ENCODE measurements around the gene TARS2.
A peak's percentile ranks its signal among the peaks of the same experiment; 100 is the strongest.

TARS2 gene

GRCh38 chr1:150484861-150485260, 2.4 kb upstream of the TARS2 start:
- no peak overlapping the region for H3K27ac ChIP-seq
- DNase-seq (ENCODE audit: low read depth, low spot score): no peak
- H3K9me3 ChIP-seq (ENCODE audit: low read depth, low read length): no peaks in the 10 kb centered on the region
- no peak overlapping the region for H3K9ac ChIP-seq (ENCODE audit: insufficient read length)
- TF ChIP-seq EZH2 (IDR thresholded peaks at IDR 0.05): no peak
- TF ChIP-seq FOXP2 (optimal IDR thresholded peaks at IDR 0.05; ENCODE audit: control extremely low read depth, extremely low read length, insufficient read depth): no peak
- TF ChIP-seq POLR2AphosphoS5 (IDR thresholded peaks at IDR 0.05; ENCODE audit: borderline replicate concordance, low read depth, low read length): no peak
- H3K36me3 ChIP-seq (ENCODE audit: insufficient read depth, low read length): peaks cover 9% of the 10 kb centered on the region
- H3K4me3 ChIP-seq: no peak overlapping the region

GRCh38 chr1:150487763-150488115, 520 bp downstream of the TARS2 start:
- DNase-seq (ENCODE audit: low read depth, low spot score): no peak
- no peak for TF ChIP-seq FOXP2 (optimal IDR thresholded peaks at IDR 0.05; ENCODE audit: control extremely low read depth, extremely low read length, insufficient read depth)
- TF ChIP-seq EZH2 (IDR thresholded peaks at IDR 0.05): no peak
- TF ChIP-seq POLR2AphosphoS5 (IDR thresholded peaks at IDR 0.05; ENCODE audit: borderline replicate concordance, low read depth, low read length): no peak
- H3K4me3 ChIP-seq: peak overlapping the region; percentile 96
- no peak overlapping the region for H3K27ac ChIP-seq
- H3K9me3 ChIP-seq (ENCODE audit: low read depth, low read length): no peaks in the 10 kb centered on the region
- peaks cover 22% of the 10 kb centered on the region for H3K36me3 ChIP-seq (ENCODE audit: insufficient read depth, low read length)
- peak overlapping the region; percentile 76 for H3K9ac ChIP-seq (ENCODE audit: insufficient read length)

- Histone ChIP-seq H3K4me3 (no peak overlapping the region), H3K9ac (ENCODE audit: insufficient read length) (no peak overlapping the region), H3K36me3 (ENCODE audit: insufficient read depth, low read length) (peaks cover 25% of the 10 kb centered on the region), H3K27ac (no peak overlapping the region), H3K9me3 (ENCODE audit: low read depth, low read length) (no peaks in the 10 kb centered on the region)
- DNase-seq (ENCODE audit: low read depth, low spot score): no peak
- TF ChIP-seq POLR2AphosphoS5 (IDR thresholded peaks at IDR 0.05; ENCODE audit: borderline replicate concordance, low read depth, low read length): no peak
- no peak for TF ChIP-seq FOXP2 (optimal IDR thresholded peaks at IDR 0.05; ENCODE audit: control extremely low read depth, extremely low read length, insufficient read depth)
- TF ChIP-seq EZH2 (IDR thresholded peaks at IDR 0.05): no peak
These were observed 6.0 kb downstream of the TARS2 start for GRCh38 chr1:150493175-150493574.

GRCh38 chr1:150498342-150498741, 11.1 kb downstream of the TARS2 start:
- Histone ChIP-seq H3K27ac (no peak overlapping the region), H3K36me3 (ENCODE audit: insufficient read depth, low read length) (peaks cover 11% of the 10 kb centered on the region; the same call in 1 of the 2 replicates), H3K9ac (ENCODE audit: insufficient read length) (no peak overlapping the region), H3K9me3 (ENCODE audit: low read depth, low read length) (no peaks in the 10 kb centered on the region), H3K4me3 (no peak overlapping the region)
- DNase-seq (ENCODE audit: low read depth, low spot score): no peak
- TF ChIP-seq POLR2AphosphoS5 (IDR thresholded peaks at IDR 0.05; ENCODE audit: borderline replicate concordance, low read depth, low read length) (no peak), FOXP2 (optimal IDR thresholded peaks at IDR 0.05; ENCODE audit: control extremely low read depth, extremely low read length, insufficient read depth) (no peak), EZH2 (IDR thresholded peaks at IDR 0.05) (no peak)

- Histone ChIP-seq H3K9ac (ENCODE audit: insufficient read length) (no peak overlapping the region), H3K27ac (no peak overlapping the region), H3K9me3 (ENCODE audit: low read depth, low read length) (no peaks in the 10 kb centered on the region), H3K4me3 (no peak overlapping the region), H3K36me3 (ENCODE audit: insufficient read depth, low read length) (peaks cover 17% of the 10 kb centered on the region; the same call in 1 of the 2 replicates)
- no peak for DNase-seq (ENCODE audit: low read depth, low spot score)
- no peak for TF ChIP-seq EZH2 (IDR thresholded peaks at IDR 0.05)
- TF ChIP-seq FOXP2 (optimal IDR thresholded peaks at IDR 0.05; ENCODE audit: control extremely low read depth, extremely low read length, insufficient read depth): no peak
- TF ChIP-seq POLR2AphosphoS5 (IDR thresholded peaks at IDR 0.05; ENCODE audit: borderline replicate concordance, low read depth, low read length): no peak
These were observed 18.2 kb downstream of the TARS2 start for GRCh38 chr1:150505431-150505830.

GRCh38 chr1:150507912-150508864, 21.0 kb downstream of the TARS2 start, which contains the start of gene ECM1:
Gene ECM1, plus strand, starts transcription at chr1:150508109. Its CDS starts 101 bp downstream, at chr1:150508210.
- TF ChIP-seq EZH2 (IDR thresholded peaks at IDR 0.05) (no peak), POLR2AphosphoS5 (IDR thresholded peaks at IDR 0.05; ENCODE audit: borderline replicate concordance, low read depth, low read length) (no peak), FOXP2 (optimal IDR thresholded peaks at IDR 0.05; ENCODE audit: control extremely low read depth, extremely low read length, insufficient read depth) (no peak)
- Histone ChIP-seq H3K36me3 (ENCODE audit: insufficient read depth, low read length) (peaks cover 17% of the 10 kb centered on the region; the same call in 1 of the 2 replicates), H3K9me3 (ENCODE audit: low read depth, low read length) (no peaks in the 10 kb centered on the region), H3K4me3 (peak within 1 kb of the TSS; percentile 52), H3K27ac (peak within 1 kb of the TSS; percentile 74; the same call in 1 of the 2 replicates), H3K9ac (ENCODE audit: insufficient read length) (peak within 1 kb of the TSS; percentile 19)
- no peak for DNase-seq (ENCODE audit: low read depth, low spot score)

- Histone ChIP-seq H3K4me3 (no peak overlapping the region), H3K9me3 (ENCODE audit: low read depth, low read length) (no peaks in the 10 kb centered on the region), H3K27ac (0 out of 2 replicates have a peak overlapping the region, but pooled peaks have one; percentile 33), H3K9ac (ENCODE audit: insufficient read length) (peak overlapping the region; percentile 19), H3K36me3 (ENCODE audit: insufficient read depth, low read length) (peaks cover 17% of the 10 kb centered on the region; the same call in 1 of the 2 replicates)
- TF ChIP-seq EZH2 (IDR thresholded peaks at IDR 0.05) (no peak), POLR2AphosphoS5 (IDR thresholded peaks at IDR 0.05; ENCODE audit: borderline replicate concordance, low read depth, low read length) (no peak), FOXP2 (optimal IDR thresholded peaks at IDR 0.05; ENCODE audit: control extremely low read depth, extremely low read length, insufficient read depth) (no peak)
- no peak for DNase-seq (ENCODE audit: low read depth, low spot score)
These were observed 21.8 kb downstream of the TARS2 start for GRCh38 chr1:150508982-150509381.

GRCh38 chr1:150511551-150511950, 24.3 kb downstream of the TARS2 start:
- H3K4me3 ChIP-seq: no peak overlapping the region
- no peak overlapping the region for H3K27ac ChIP-seq
- no peak overlapping the region for H3K9ac ChIP-seq (ENCODE audit: insufficient read length)
- H3K36me3 ChIP-seq (ENCODE audit: insufficient read depth, low read length): peaks cover 5% of the 10 kb centered on the region; the same call in 1 of the 2 replicates
- DNase-seq (ENCODE audit: low read depth, low spot score): no peak
- H3K9me3 ChIP-seq (ENCODE audit: low read depth, low read length): no peaks in the 10 kb centered on the region
- no peak for TF ChIP-seq EZH2 (IDR thresholded peaks at IDR 0.05)
- TF ChIP-seq POLR2AphosphoS5 (IDR thresholded peaks at IDR 0.05; ENCODE audit: borderline replicate concordance, low read depth, low read length): no peak
- no peak for TF ChIP-seq FOXP2 (optimal IDR thresholded peaks at IDR 0.05; ENCODE audit: control extremely low read depth, extremely low read length, insufficient read depth)

Measured in SK-N-MC (cell line).